Endodermal cell (in vitro differentiated cells): Measurements from ENCODE around the gene ADCY10. TPM values are rescaled to one million over a fixed set of nuclear protein-coding genes. Genes with fewer than 3 reads are reported as not detected.

ENCODE experiments used
- DNase-seq: peaks from one replicate; pipeline ENCODE4 v3.0.0-alpha.2; 2017
- H3K27ac ChIP-seq: 2 replicates; pipeline ENCODE4 v1.5.1; 2013; ENCODE audit warnings: mild to moderate bottlenecking, low read depth, low read length, moderate library complexity
- H3K27me3 ChIP-seq: 2 replicates; pipeline ENCODE4 v1.6.1; 2013; ENCODE audit warnings: mild to moderate bottlenecking, low read length, moderate library complexity; ENCODE audit not compliant: insufficient read depth, control insufficient read depth, poor library complexity, severe bottlenecking
- H3K36me3 ChIP-seq: 2 replicates; pipeline ENCODE4 v1.7.0; 2013; ENCODE audit warnings: mild to moderate bottlenecking, low read length, moderate library complexity; ENCODE audit not compliant: control insufficient read depth, insufficient read depth
- H3K4me1 ChIP-seq: one replicate; pipeline ENCODE4 v1.7.0; 2013; ENCODE audit warnings: low read length; ENCODE audit not compliant: control insufficient read depth, insufficient read depth
- H3K4me3 ChIP-seq: 2 replicates; pipeline ENCODE4 v1.5.1; 2013; ENCODE audit warnings: mild to moderate bottlenecking, low read length, moderate library complexity
- H3K9ac ChIP-seq: 2 replicates; pipeline ENCODE4 v1.6.1; 2013; ENCODE audit warnings: mild to moderate bottlenecking, low read length, moderate library complexity; ENCODE audit not compliant: poor library complexity, severe bottlenecking; ENCODE audit errors: extremely low read depth
- H3K9me3 ChIP-seq: 2 replicates; pipeline ENCODE4 v1.6.1; 2013; ENCODE audit warnings: mild to moderate bottlenecking, low read length, moderate library complexity; ENCODE audit not compliant: control insufficient read depth
- H3K27ac Mint-ChIP-seq: 2 replicates; pipeline ENCODE4 v1.8.0; 2020; ENCODE audit warnings: mixed read lengths
- H3K27me3 Mint-ChIP-seq: 2 replicates; pipeline ENCODE4 v1.8.0; 2021; ENCODE audit warnings: mild to moderate bottlenecking, mixed read lengths; ENCODE audit not compliant: insufficient read depth
- H3K36me3 Mint-ChIP-seq: 2 replicates; pipeline ENCODE4 v1.8.0; 2020; ENCODE audit warnings: low read depth, mixed read lengths
- H3K4me1 Mint-ChIP-seq: 2 replicates; pipeline ENCODE4 v1.8.0; 2020; ENCODE audit warnings: mixed read lengths
- H3K4me3 Mint-ChIP-seq: 2 replicates; pipeline ENCODE4 v1.8.0; 2020; ENCODE audit warnings: mild to moderate bottlenecking, moderate library complexity, mixed read lengths
- H3K9me3 Mint-ChIP-seq: 2 replicates; pipeline ENCODE4 v1.8.0; 2020; ENCODE audit warnings: mild to moderate bottlenecking, mixed read lengths
- CTCF ChIP-seq: fragments of 200-600 bp; sonication (generic); conservative IDR thresholded peaks from 2 replicates; pipeline ENCODE4 v1.5.0; 2021; ENCODE audit warnings: antibody characterized with exemption, mild to moderate bottlenecking
- WGBS, 2 experiments: methylation state at CpG; one replicate each; pipeline versions ENCODE4 v1.1.5 to v1.1.7; 2013; ENCODE audit warnings: missing lambda C conversion rate in 2 of 2, mixed read lengths in 1 of 2; ENCODE audit not compliant: insufficient coverage in 1 of 2, insufficient read length in 1 of 2; 5-methylcytosine and 5-hydroxymethylcytosine counted together
- total RNA-seq, 2 donors: library from RNA; stranded (reverse); fragmentation: NEBNext Ultra II Directional in 1 of 2; extraction: Animal tissue kit (Norgen Biotek cat#: 25700) in 1 of 2; gene quantifications; 2 replicates in 1 of 2; 3 replicates in 1 of 2; pipeline ENCODE4 v1.2.1, GENCODE V29; 2021

ADCY10 gene
- total RNA-seq, 2 donors from 2014 or later = 0.13 TPM; not detected in 1

GRCh38 chr1:167842872-167843271 is 71.1 kb downstream of the ADCY10 start:
- H3K4me3 ChIP-seq = no peak overlapping the region
- H3K4me1 ChIP-seq = no peaks in the 10 kb centered on the region
- Mint-ChIP-seq H3K27me3 (no peaks in the 10 kb centered on the region), H3K36me3 (no peaks in the 10 kb centered on the region), H3K4me1 (no peaks in the 10 kb centered on the region), H3K27ac (no peak overlapping the region), H3K9me3 (no peaks in the 10 kb centered on the region), H3K4me3 (no peak overlapping the region)
- DNase-seq = no peak
- 88 to 97% methylated on average over 5 of the region's 5 CpGs for WGBS, 2 experiments
- no peak overlapping the region for H3K27ac ChIP-seq
- no peaks in the 10 kb centered on the region for H3K36me3 ChIP-seq
- TF ChIP-seq CTCF = no peak
- H3K27me3 ChIP-seq = no peaks in the 10 kb centered on the region
- H3K9me3 ChIP-seq = no peaks in the 10 kb centered on the region
- H3K9ac ChIP-seq = no peak overlapping the region

- Histone ChIP-seq H3K9me3 (no peaks in the 10 kb centered on the region), H3K9ac (no peak overlapping the region), H3K4me3 (no peak overlapping the region), H3K36me3 (no peaks in the 10 kb centered on the region), H3K27me3 (no peaks in the 10 kb centered on the region), H3K4me1 (no peaks in the 10 kb centered on the region), H3K27ac (no peak overlapping the region)
- no peak for DNase-seq
- no peaks in the 10 kb centered on the region for H3K9me3 Mint-ChIP-seq
- no peaks in the 10 kb centered on the region for H3K36me3 Mint-ChIP-seq
- WGBS, 2 experiments = 83 to 92% methylated on average over 2 to 3 of the region's 3 CpGs
- no peaks in the 10 kb centered on the region for H3K27me3 Mint-ChIP-seq
- no peaks in the 10 kb centered on the region for H3K4me1 Mint-ChIP-seq
- no peak overlapping the region for H3K4me3 Mint-ChIP-seq
- no peak overlapping the region for H3K27ac Mint-ChIP-seq
- no peak for TF ChIP-seq CTCF
Observed at GRCh38 chr1:167841530-167841929, 72.4 kb downstream of the ADCY10 start.

GRCh38 chr1:167839009-167839408 is 74.9 kb downstream of the ADCY10 start:
- Mint-ChIP-seq H3K4me1 (no peaks in the 10 kb centered on the region), H3K27me3 (no peaks in the 10 kb centered on the region), H3K36me3 (no peaks in the 10 kb centered on the region), H3K9me3 (no peaks in the 10 kb centered on the region), H3K27ac (no peak overlapping the region), H3K4me3 (no peak overlapping the region)
- WGBS, 2 experiments = 95% methylated on average over 2 of the region's 2 CpGs; no CpG with 5 or more reads in 1 of the 2 experiments
- no peak for DNase-seq
- Histone ChIP-seq H3K27ac (no peak overlapping the region), H3K4me3 (no peak overlapping the region), H3K9me3 (no peaks in the 10 kb centered on the region), H3K4me1 (no peaks in the 10 kb centered on the region), H3K9ac (no peak overlapping the region), H3K36me3 (no peaks in the 10 kb centered on the region), H3K27me3 (no peaks in the 10 kb centered on the region)
- no peak for TF ChIP-seq CTCF
